G401 (cell line): ENCODE measurements around the gene MYO5B. TPM values are rescaled to one million over a fixed set of nuclear protein-coding genes. Genes with fewer than 3 reads are reported as not detected.

Experiments
- DNase-seq: peaks from one replicate; pipeline ENCODE4 v3.0.0-alpha.2; 2015; ENCODE audit warnings: low spot score
- in situ Hi-C: cut with HindIII; loops from 2 replicates; pipeline ENCODE4 v1.10.0; 2016; ENCODE audit warnings: low sequenced_read_pairs, mixed read lengths
- total RNA-seq: library from RNA; depleted of rRNA; stranded (reverse); fragments of >200 nt; shearing (Covaris generic); gene quantifications from 2 replicates; pipeline ENCODE4 v1.2.3, GENCODE V29; 2014

MYO5B gene
- total RNA-seq, 1 experiment from 2014 or later, result not detected

DNA sequence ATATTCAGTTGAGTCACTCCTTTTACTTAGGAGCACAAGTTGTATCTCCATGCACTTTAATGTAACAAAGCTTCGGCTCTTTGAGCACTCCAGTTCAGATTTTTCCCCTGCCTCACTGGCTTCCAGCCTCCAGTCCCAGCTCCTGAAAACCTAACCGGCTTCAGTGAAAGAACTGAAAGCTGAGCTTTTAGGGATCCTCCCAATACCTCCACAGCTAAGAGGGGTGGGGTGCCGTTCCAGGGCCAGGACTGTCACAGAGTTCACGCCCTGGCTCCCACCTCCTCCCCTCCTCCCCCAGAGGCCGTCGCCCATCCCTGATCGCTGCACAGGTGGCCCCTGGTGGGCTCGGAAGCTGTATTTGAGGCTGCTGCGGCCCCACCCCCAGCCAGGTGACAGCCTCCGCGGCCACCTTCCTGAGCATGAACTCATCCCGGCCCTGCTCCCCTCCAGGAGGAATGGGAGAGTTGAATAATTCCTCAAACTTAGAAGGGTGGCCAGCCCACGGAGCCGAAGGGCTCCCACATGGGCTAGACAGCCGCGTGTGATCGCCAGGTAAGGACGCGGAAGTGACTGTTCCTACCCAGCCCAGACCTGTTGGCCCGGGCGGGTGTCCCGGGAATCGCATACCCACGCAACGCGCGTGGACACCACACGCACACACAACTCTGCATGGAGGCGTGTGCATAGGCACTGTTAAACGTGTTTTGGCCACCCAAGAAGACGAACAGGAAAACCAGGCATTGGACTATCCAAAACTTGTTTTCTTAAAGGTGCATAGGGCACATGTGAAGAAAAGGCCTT lies 1.8 kb downstream of the MYO5B start:
- in situ Hi-C loops, result loop anchor here (25.0 kb wide), 1 partner anchor 231 kb away; no protein-coding TSS in a partner anchor
- DNase-seq, result peak; percentile 16

- no peak for DNase-seq
- in situ Hi-C loops, result loop anchor here (25.0 kb wide), 1 partner anchor 229 kb away; no protein-coding TSS in a partner anchor
Observed at GRCh38 chr18:50190926-50191325, 4.0 kb downstream of the MYO5B start.

DNA sequence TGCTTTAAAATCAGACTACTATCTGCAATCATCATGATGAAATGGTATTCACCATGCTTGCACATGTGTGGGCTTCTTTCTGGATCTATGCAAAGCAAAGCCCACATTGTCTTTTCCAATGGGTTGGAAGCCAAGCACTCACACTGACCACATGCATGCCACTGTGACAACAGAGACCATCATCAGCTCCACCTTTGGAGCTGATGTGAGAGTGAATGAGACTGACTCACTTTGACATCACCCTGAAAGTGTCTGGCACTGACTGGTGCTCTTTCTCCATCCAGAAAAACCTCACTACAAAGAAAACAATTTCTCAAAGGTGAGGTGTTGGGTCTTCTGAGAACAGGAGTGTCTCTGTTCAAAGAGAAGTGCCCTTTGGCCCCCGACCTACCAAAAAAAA lies 4.7 kb downstream of the MYO5B start:
- DNase-seq, result no peak
- in situ Hi-C loops, result loop anchor here (25.0 kb wide), 1 partner anchor 228 kb away; no protein-coding TSS in a partner anchor

DNA sequence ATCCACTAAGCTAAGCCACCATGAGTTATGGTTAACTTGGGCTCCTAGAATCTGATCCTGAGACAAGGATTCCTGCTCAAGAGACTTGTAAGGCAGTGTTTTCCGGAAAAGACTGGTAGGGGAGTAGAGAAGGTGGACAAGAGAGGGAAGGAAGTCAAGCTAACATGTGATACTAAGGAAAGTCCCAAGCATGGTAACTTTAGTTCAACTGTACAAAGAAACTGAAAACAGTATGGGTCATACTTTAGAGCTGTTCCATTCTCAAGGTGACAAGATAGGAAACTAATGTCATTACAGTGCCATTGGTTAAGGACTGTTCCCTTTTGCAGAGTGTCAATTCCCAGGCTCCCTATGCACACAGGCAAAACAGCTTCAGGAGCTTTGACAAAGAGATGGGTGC lies 5.8 kb downstream of the MYO5B start:
- in situ Hi-C loops, result loop anchor here (25.0 kb wide), 1 partner anchor 227 kb away; no protein-coding TSS in a partner anchor
- DNase-seq, result no peak

- no peak for DNase-seq
- in situ Hi-C loops, result loop anchor here (25.0 kb wide), 1 partner anchor 226 kb away; no protein-coding TSS in a partner anchor
Observed at GRCh38 chr18:50188652-50189051, 6.3 kb downstream of the MYO5B start.

- DNase-seq, result no peak
- in situ Hi-C loops, result loop anchor here (25.0 kb wide), 1 partner anchor 225 kb away; no protein-coding TSS in a partner anchor
Observed at GRCh38 chr18:50187659-50188058, 7.3 kb downstream of the MYO5B start.

GRCh38 chr18:50186385-50186784 lies 8.6 kb downstream of the MYO5B start:
- DNase-seq, result no peak
- in situ Hi-C loops, result loop anchor here (25.0 kb wide), 1 partner anchor 224 kb away; no protein-coding TSS in a partner anchor

DNA sequence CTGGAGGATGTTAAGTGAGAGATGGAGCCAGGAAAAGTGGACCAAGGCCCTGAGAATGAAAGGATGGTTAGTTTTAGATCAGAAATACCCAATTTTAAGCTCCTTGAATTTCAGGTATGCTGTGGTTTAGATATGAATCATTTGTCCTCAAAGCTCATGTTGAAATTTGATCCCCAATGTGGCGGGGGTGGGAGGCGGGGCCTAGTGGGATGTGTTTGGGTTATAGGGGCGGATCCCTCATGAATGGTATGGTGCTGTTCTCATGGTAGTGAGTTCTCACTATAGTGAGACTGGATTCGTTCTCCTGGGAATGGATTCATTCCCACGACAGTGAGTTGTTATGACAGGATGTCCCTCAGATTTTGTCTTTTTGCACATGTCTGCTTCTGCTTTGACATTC lies 11.4 kb downstream of the MYO5B start:
- in situ Hi-C loops, result loop anchor here (25.0 kb wide), 1 partner anchor 221 kb away; no protein-coding TSS in a partner anchor

GRCh38 chr18:50182511-50182910 lies 12.4 kb downstream of the MYO5B start:
- peak; percentile 95 for DNase-seq
- in situ Hi-C loops, result loop anchor here (25.0 kb wide), 1 partner anchor 220 kb away; no protein-coding TSS in a partner anchor

More for the DNA sequence above, 11.4 kb downstream of the MYO5B start:
- no peak for DNase-seq

GRCh38 chr18:50181590-50181989 lies 13.4 kb downstream of the MYO5B start:
- DNase-seq, result no peak
- in situ Hi-C loops, result loop anchor here (25.0 kb wide), 1 partner anchor 219 kb away; no protein-coding TSS in a partner anchor

- in situ Hi-C loops, result loop anchor here (25.0 kb wide), 1 partner anchor 217 kb away; no protein-coding TSS in a partner anchor
- peak; percentile 88 for DNase-seq
Observed at GRCh38 chr18:50179465-50179864, 15.5 kb downstream of the MYO5B start.

GRCh38 chr18:50177294-50177992 lies 17.5 kb downstream of the MYO5B start:
- in situ Hi-C loops, result loop anchor here (25.0 kb wide), 1 partner anchor 215 kb away; no protein-coding TSS in a partner anchor
- DNase-seq, result no peak

DNA sequence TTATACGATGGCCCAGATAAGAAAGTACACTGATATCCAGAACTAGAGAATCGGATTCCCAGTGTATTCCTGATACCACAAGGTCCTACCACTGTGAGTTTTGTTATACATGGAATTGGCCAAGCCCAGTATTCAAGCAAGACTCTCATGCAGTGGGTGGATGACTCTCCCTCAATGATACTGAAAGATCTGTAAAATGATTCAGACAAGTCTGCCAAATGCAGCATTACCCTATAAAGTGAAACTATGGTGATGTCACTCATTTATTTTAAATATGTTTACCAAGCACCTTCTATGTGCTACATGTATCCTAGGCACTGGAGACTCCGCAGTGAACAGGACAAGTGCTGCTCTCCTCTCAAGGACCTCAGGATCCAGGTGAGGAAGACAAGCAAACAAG lies 22.6 kb downstream of the MYO5B start:
- in situ Hi-C loops, result no loop called here
- no peak for DNase-seq

- in situ Hi-C loops, result no loop called here
- no peak for DNase-seq
Observed at GRCh38 chr18:50171406-50171805, 23.5 kb downstream of the MYO5B start.

DNA sequence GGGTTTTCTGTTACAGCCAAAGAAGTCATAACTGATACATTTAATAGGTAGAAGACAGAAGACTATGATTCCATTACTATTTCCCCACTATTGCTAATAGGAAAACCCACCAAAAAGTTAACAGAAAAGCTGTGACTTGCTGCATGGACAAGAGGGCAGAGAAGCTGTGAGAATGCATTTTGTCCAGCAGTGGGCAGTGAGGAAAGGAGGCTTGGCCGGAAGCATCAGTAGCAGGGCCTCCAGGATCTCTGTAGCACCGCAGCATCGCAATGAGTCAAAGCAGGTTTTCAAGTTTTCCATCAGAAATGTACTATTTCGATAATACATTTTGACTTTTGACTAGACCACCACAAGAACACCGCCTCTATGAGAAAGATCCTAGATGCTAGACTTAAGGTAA lies 24.9 kb downstream of the MYO5B start:
- in situ Hi-C loops, result no loop called here

GRCh38 chr18:50169149-50169548 lies 25.8 kb downstream of the MYO5B start:
- in situ Hi-C loops, result no loop called here
- no peak for DNase-seq

More for the DNA sequence above, 24.9 kb downstream of the MYO5B start:
- no peak for DNase-seq

DNA sequence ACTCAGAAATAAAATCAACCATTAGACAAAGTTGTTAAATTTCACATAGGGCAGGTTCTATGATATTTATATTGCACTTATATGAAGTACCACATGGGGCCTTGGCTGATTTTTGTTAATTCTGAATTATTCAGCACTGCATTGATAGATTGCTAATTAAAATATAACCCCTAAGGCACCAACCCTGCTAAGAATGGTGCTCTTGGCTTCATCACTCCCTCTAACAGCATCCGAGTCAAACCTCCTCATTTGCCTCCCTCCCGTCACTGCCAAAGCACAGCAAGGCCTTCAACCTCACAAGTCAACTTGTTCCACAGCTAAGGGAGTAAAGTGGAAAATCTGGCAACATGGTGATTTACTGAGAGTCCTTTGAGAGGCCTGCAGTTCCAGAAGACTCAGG lies 27.0 kb downstream of the MYO5B start:
- no peak for DNase-seq
- in situ Hi-C loops, result no loop called here

- in situ Hi-C loops, result no loop called here
- DNase-seq, result no peak
Observed at GRCh38 chr18:50166901-50167300, 28.0 kb downstream of the MYO5B start.

- no peak for DNase-seq
- in situ Hi-C loops, result no loop called here
Observed at GRCh38 chr18:50163505-50163904, 31.4 kb downstream of the MYO5B start.
